HG03025 (cell line): Measurements from ENCODE around the gene OR10H3.
"Not testable (repeated sequence)": the region's sequence is repeated elsewhere in the genome, so short reads cannot be mapped to it uniquely, and the experiment has no call there.

ENCODE experiments used
- ATAC-seq: cut with Tn5 transposase; IDR thresholded peaks from one replicate; pipeline ENCODE4 v1.9.1; 2021; ENCODE audit warnings: mild to moderate bottlenecking, moderate library complexity; ENCODE audit not compliant: unreplicated experiment, low FRiP score

Gene OR10H3

GRCh38 chr19:15776991-15777970 lies 39.5 kb downstream of the OR10H3 start:
- no peak for ATAC-seq

- ATAC-seq: no peak
Observed at GRCh38 chr19:15779756-15780476, 42.1 kb downstream of the OR10H3 start.

GRCh38 chr19:15780610-15781418 lies 43.0 kb downstream of the OR10H3 start:
- ATAC-seq: no peak

- ATAC-seq: no peak
Observed at GRCh38 chr19:15781661-15782060, 43.9 kb downstream of the OR10H3 start.

DNA sequence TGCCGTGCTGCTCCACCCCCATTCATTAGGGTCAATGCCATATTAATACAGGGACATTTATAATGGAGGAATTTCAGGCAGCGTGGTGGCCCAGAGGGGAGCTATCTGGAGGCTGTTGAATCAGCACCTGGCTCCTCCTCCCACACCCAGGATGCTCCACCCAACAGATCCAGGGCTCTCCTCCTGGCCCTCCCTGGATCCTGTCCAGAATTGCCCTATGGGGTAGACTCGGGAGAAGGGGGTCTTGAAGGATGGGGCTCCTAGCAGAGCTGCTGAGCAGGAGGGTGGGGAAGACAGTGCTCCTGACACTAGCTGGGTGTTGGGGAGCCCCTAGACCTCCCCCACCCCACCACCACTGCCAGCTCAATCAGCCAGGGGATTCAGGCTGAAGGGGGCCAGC lies 44.4 kb downstream of the OR10H3 start:
- no peak for ATAC-seq

- not testable (repeated sequence) for ATAC-seq
Observed at GRCh38 chr19:15782896-15783295, 45.1 kb downstream of the OR10H3 start.

DNA sequence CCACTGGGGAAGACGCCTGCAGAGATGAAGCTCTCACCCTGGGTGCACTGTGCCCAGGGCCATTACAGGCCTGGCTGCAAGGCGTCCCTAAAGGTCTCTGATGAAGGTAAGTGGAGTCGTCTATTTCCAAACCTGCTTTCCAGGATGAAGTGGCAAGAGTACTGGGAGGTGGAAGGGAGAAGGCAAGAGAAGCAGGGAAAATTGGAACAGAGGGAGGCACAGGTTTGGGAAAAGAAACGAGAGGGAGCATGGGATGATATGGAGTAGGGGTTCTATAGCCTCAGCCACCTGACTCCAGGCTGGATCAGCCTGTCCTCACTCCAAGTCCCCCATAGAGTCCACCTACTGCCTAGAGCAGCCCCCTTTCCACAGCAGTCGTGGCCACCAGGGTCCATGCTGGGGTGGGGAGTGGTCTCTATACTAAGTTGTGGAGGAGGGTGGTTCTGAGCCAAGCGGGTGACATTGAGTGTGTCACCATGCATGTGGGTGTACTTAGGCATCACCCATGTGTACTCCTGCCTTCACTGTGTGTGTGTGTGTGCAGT lies 49.9 kb downstream of the OR10H3 start, which contains the start of gene OR10H5:
Gene OR10H5, plus strand, starts transcription at position 51 of the 545 bp plus-strand sequence. CDS start 6,388 bp downstream, outside the sequence.
- ATAC-seq: no peak

- no peak for ATAC-seq
Observed at GRCh38 chr19:15788594-15789270, 50.9 kb downstream of the OR10H3 start.

DNA sequence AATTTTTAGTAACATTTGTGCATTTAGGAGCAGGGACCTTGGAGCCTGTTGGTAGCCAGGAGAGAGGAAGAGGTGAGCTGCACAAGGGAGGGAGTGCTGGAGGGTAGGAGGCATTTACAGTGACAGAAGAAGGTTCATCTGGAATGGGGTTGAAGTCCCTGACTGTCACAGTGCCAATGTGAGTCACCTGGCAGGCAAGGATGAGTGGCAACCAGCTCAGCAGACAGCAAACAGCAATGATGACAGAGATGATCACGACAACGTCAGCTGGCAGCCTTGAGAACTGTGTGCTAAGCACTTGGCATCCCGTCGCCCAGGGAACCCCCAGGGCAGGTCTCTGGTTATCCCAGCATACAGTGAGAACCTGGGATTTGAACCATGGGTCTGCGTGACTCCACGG lies 52.3 kb downstream of the OR10H3 start:
- ATAC-seq: no peak
